Activated B cell treated with CpG ODN at 0.5 μM for 24 hours (primary cell): ENCODE measurements around the gene TMEM108. TPM values are rescaled to one million over a fixed set of nuclear protein-coding genes. Genes with fewer than 3 reads are reported as not detected.

Source experiments
- ATAC-seq: fragments of 200-7000 bp; cut with Tn5 transposase; one replicate; pipeline ENCODE4 v1.10.0; 2021; ENCODE audit warnings: low read depth, mild to moderate bottlenecking, moderate library complexity
- CTCF ChIA-PET: fragments of 350-600 bp; sonication (Branson Sonifier 250); formaldehyde crosslinking; loops from one replicate; lab custom pipeline; 2021; ENCODE audit warnings: antibody characterized with exemption; lab: Charles Lee
- POLR2A ChIA-PET: fragments of 350-600 bp; sonication (Branson Sonifier 250); formaldehyde crosslinking; loops from one replicate; lab custom pipeline; 2021; ENCODE audit warnings: antibody characterized with exemption; lab: Charles Lee
- DNase-seq: peaks from one replicate; pipeline ENCODE4 v3.0.0; 2022
- H3K27ac Mint-ChIP-seq: one replicate; pipeline ENCODE4 v1.8.0; 2020; ENCODE audit warnings: mixed read lengths
- H3K27me3 Mint-ChIP-seq: one replicate; pipeline ENCODE4 v1.8.0; 2021; ENCODE audit warnings: mixed read lengths
- H3K36me3 Mint-ChIP-seq: one replicate; pipeline ENCODE4 v1.8.0; 2021; ENCODE audit warnings: low read depth, mixed read lengths
- H3K4me1 Mint-ChIP-seq: one replicate; pipeline ENCODE4 v1.8.0; 2021; ENCODE audit warnings: mixed read lengths
- H3K4me3 Mint-ChIP-seq: one replicate; pipeline ENCODE4 v1.8.0; 2020; ENCODE audit warnings: mild to moderate bottlenecking, mixed read lengths
- H3K9me3 Mint-ChIP-seq: one replicate; pipeline ENCODE4 v1.8.0; 2020; ENCODE audit warnings: mixed read lengths
- CTCF ChIP-seq: fragments of 200-600 bp; IDR thresholded peaks from one replicate; pipeline ENCODE4 v1.8.0; 2022; ENCODE audit warnings: antibody characterized with exemption, mild to moderate bottlenecking
- intact Hi-C: fragments of 100-400 bp; cut with micrococcal nuclease; formaldehyde crosslinking; loops from one replicate; pipeline ENCODE4 v1.15.1; 2024
- total RNA-seq: library from RNA; stranded (reverse); gene quantifications from 2 replicates; pipeline ENCODE4 v1.2.3, GENCODE V29; 2022

Gene TMEM108
- total RNA-seq, 1 donor from 2014 or later: not detected

GRCh38 chr3:133400006-133400515 is 361.9 kb downstream of the TMEM108 start, which contains the start of gene BFSP2:
TSS of gene BFSP2 (plus strand) at chr3:133400056. CDS start at chr3:133400084, 28 bp downstream.
- Mint-ChIP-seq H3K4me1 (peaks cover 4% of the 10 kb centered on the region), H3K27me3 (peaks cover 5% of the 10 kb centered on the region), H3K27ac (no peak within 1 kb of the TSS), H3K4me3 (no peak within 1 kb of the TSS), H3K9me3 (no peaks in the 10 kb centered on the region), H3K36me3 (no peaks in the 10 kb centered on the region)
- intact Hi-C loops: no loop called here
- TF ChIP-seq CTCF: no peak
- POLR2A ChIA-PET: no interaction called here
- no peak for DNase-seq
- ATAC-seq: no peak
- CTCF ChIA-PET: no interaction called here

DNA sequence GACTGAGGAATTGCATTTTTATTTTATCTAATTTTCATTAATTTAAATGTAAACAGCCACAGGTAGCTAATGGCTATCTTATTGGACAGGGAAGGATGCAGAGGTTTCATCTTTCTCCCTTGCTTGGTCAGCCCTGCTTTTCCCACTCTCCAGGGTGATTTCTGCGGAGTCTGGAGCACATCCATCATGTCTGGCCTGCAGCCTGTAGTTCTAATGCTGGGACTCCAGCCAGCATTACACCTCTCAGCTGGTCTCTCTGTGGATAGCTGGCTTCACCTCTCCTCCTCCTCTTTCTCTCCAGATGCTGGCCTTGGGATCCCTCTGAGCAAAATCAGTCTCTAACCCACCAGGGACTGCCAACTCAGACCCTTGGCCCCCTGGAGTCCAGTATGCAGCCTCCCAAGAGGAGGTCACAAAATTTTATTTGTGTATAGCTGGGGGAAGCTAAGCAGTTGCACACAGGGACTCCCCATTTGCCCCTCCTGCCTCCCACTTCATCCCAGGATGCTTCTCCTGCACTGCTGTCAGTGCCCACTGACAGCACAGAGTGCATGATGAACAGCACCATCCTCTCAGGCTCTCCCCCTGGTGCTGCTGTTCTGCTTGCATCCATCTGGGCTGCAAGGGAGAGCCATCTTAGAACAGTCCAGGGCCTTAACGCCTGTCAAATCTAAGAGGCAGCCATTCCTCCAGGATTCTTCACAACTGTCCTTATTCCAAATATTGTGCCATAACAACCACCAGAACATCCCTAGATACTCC is 363.4 kb downstream of the TMEM108 start:
- Mint-ChIP-seq H3K27me3 (peaks cover 5% of the 10 kb centered on the region), H3K4me1 (no peaks in the 10 kb centered on the region), H3K4me3 (no peak overlapping the region), H3K36me3 (no peaks in the 10 kb centered on the region), H3K9me3 (no peaks in the 10 kb centered on the region), H3K27ac (no peak overlapping the region)
- no peak for ATAC-seq
- no peak for DNase-seq
- POLR2A ChIA-PET: interaction anchor here (1.1 kb wide), 1 partner anchor 11 kb away, joined by 3 read pairs; no protein-coding TSS in a partner anchor
- TF ChIP-seq CTCF: no peak
- CTCF ChIA-PET: no interaction called here
- intact Hi-C loops: no loop called here

GRCh38 chr3:133404920-133405319 is 366.7 kb downstream of the TMEM108 start:
- ChIA-PET CTCF (no interaction called here), POLR2A (no interaction called here)
- DNase-seq: no peak
- ATAC-seq: no peak
- H3K4me1 Mint-ChIP-seq: no peaks in the 10 kb centered on the region
- intact Hi-C loops: no loop called here
- no peak overlapping the region for H3K27ac Mint-ChIP-seq
- peaks cover 6% of the 10 kb centered on the region for H3K27me3 Mint-ChIP-seq
- no peaks in the 10 kb centered on the region for H3K36me3 Mint-ChIP-seq
- H3K9me3 Mint-ChIP-seq: no peaks in the 10 kb centered on the region
- no peak for TF ChIP-seq CTCF
- H3K4me3 Mint-ChIP-seq: no peak overlapping the region

- ATAC-seq (no peak), DNase-seq (no peak)
- Mint-ChIP-seq H3K9me3 (no peaks in the 10 kb centered on the region), H3K4me3 (no peak overlapping the region), H3K27ac (no peak overlapping the region), H3K36me3 (no peaks in the 10 kb centered on the region), H3K27me3 (peaks cover 6% of the 10 kb centered on the region), H3K4me1 (peaks cover 2% of the 10 kb centered on the region)
- no peak for TF ChIP-seq CTCF
- CTCF ChIA-PET: no interaction called here
- intact Hi-C loops: no loop called here
- POLR2A ChIA-PET: no interaction called here
These were observed 370.2 kb downstream of the TMEM108 start for GRCh38 chr3:133408366-133408765.

DNA sequence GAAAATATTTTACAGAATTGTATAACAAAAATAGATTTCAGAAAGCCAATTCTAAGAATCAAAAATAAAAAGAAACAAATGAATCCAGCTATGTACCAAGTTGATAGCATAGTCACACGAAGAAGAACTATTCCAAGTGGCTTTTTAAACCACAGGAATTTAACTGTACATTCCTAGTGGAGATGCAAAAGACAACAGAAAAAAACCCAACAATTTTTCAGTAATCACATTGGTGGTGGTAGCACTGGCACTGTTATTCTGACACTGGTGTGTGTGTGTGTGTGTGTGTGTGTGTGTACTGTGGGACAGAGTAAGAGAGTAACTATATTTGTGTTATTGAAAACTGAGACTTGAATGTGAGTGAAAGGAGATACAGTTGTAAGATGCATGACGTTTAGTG is 370.8 kb downstream of the TMEM108 start:
- POLR2A ChIA-PET: no interaction called here

More for the DNA sequence above, 370.8 kb downstream of the TMEM108 start:
- ATAC-seq (no peak), DNase-seq (no peak)
- no peaks in the 10 kb centered on the region for H3K9me3 Mint-ChIP-seq
- peaks cover 4% of the 10 kb centered on the region for H3K27me3 Mint-ChIP-seq
- H3K27ac Mint-ChIP-seq: no peak overlapping the region
- no peak for TF ChIP-seq CTCF
- intact Hi-C loops: no loop called here
- H3K4me3 Mint-ChIP-seq: no peak overlapping the region
- no peaks in the 10 kb centered on the region for H3K36me3 Mint-ChIP-seq
- CTCF ChIA-PET: no interaction called here
- H3K4me1 Mint-ChIP-seq: peaks cover 6% of the 10 kb centered on the region
